Placental pericyte (primary cell): Measurements from ENCODE around the gene DYNC1I1. TPM values are rescaled to one million over a fixed set of nuclear protein-coding genes. Genes with fewer than 3 reads are reported as not detected.

Experiments used
- total RNA-seq: library from RNA; depleted of rRNA; stranded (reverse); fragments of >200 nt; gene quantifications from 2 replicates; pipeline ENCODE4 v1.2.3, GENCODE V29; 2012

Gene DYNC1I1
- total RNA-seq: 0.44 and 1.3 TPM in 2 replicates

GRCh38 chr7:95772298-95772770 lies at the start of gene DYNC1I1:
DYNC1I1 (plus strand) TSS chr7:95772554; CDS start chr7:95804730, 32,176 bp downstream.

Other genes with a start within 250 kb of the DYNC1I1 start
- under 0.01 TPM in 1 of 2 replicates, not detected in the other for gene PDK4, start 176.0 kb upstream of the DYNC1I1 start, total RNA-seq